ENCODE data around the gene CDC42EP3.

Gene CDC42EP3

DNA sequence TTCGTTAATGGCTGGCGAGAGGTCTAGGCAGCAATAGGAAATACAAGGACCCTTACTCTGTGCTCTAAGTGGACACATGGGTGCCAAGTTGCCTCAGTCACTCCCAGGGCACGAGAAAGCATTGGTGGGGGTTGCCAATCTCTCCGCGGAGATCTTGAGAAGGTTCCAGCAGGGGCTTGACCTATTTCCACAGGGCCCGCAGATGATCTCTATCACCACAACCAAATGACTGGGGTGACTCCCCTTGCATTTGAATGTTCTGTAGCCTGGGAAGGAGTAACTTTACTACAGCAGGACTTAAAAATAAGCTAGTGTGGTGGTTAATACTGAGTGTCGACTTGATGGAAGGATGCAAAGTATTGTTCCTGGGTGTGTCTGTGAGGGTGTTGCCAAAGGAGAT lies 8.1 kb downstream of the CDC42EP3 start:
- Histone ChIP-seq H2AFZ (ENCODE audit: low read depth) (no peak overlapping the region), H3K79me2 (ENCODE audit: insufficient read depth, low read depth) (no peaks in the 10 kb centered on the region), H3K4me3 (IDR thresholded peaks at IDR 0.05; ENCODE audit: insufficient read depth, low read depth, low read length) (no peak overlapping the region), H3K4me1 (ENCODE audit: low read depth, poor library complexity, severe bottlenecking) (peaks cover 7% of the 10 kb centered on the region), H3K4me2 (no peak overlapping the region), H3K27me3 (ENCODE audit: insufficient read depth, low read depth) (no peaks in the 10 kb centered on the region), H3K36me3 (ENCODE audit: insufficient read depth) (no peaks in the 10 kb centered on the region), H3K9ac (no peak overlapping the region), H4K20me1 (ENCODE audit: insufficient read depth) (no peaks in the 10 kb centered on the region), H3K27ac (no peak overlapping the region)
- TF ChIP-seq CTCF (conservative IDR thresholded peaks at IDR 0.05; ENCODE audit: low read depth, low read length) = no peak

- H3K4me3 ChIP-seq (IDR thresholded peaks at IDR 0.05; ENCODE audit: insufficient read depth, low read depth, low read length) = no peak overlapping the region
- TF ChIP-seq CTCF (conservative IDR thresholded peaks at IDR 0.05; ENCODE audit: low read depth, low read length) = no peak
- H2AFZ ChIP-seq (ENCODE audit: low read depth) = no peak overlapping the region
- H3K4me1 ChIP-seq (ENCODE audit: low read depth, poor library complexity, severe bottlenecking) = peaks cover 33% of the 10 kb centered on the region
- no peak overlapping the region for H3K4me2 ChIP-seq
- H3K79me2 ChIP-seq (ENCODE audit: insufficient read depth, low read depth) = peaks cover 5% of the 10 kb centered on the region; the same call in 1 of the 2 replicates
- H3K27me3 ChIP-seq (ENCODE audit: insufficient read depth, low read depth) = no peaks in the 10 kb centered on the region
- H3K9ac ChIP-seq = no peak overlapping the region
- H4K20me1 ChIP-seq (ENCODE audit: insufficient read depth) = no peaks in the 10 kb centered on the region
- H3K27ac ChIP-seq = no peak overlapping the region
- no peaks in the 10 kb centered on the region for H3K36me3 ChIP-seq (ENCODE audit: insufficient read depth)
Measured at GRCh38 chr2:37659723-37660122, 11.7 kb downstream of the CDC42EP3 start.

DNA sequence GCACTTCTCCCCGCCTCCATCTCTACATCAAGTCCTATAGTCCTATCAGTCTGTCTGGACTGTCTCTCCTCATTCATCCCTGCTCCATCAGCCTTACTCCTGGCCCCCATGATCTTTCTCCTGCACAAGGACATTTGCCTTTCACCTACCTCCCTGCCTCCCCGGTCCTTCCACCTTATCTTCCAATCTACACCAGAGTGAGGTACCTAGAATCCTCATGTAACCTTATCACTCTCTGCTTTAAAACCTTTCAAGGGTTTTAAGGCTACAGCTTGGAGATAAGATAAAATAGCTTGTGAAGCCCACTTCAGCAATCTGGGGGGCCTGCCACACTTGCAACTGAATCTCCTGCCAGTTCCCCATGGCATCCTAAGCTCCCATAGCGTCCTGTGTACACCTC lies 12.8 kb downstream of the CDC42EP3 start:
- no peak for TF ChIP-seq CTCF (conservative IDR thresholded peaks at IDR 0.05; ENCODE audit: low read depth, low read length)
- H3K27ac ChIP-seq = no peak overlapping the region

GRCh38 chr2:37657471-37657870 lies 14.0 kb downstream of the CDC42EP3 start:
- no peaks in the 10 kb centered on the region for H4K20me1 ChIP-seq (ENCODE audit: insufficient read depth)
- H3K27ac ChIP-seq = no peak overlapping the region
- no peak overlapping the region for H3K4me3 ChIP-seq (IDR thresholded peaks at IDR 0.05; ENCODE audit: insufficient read depth, low read depth, low read length)
- no peak for TF ChIP-seq CTCF (conservative IDR thresholded peaks at IDR 0.05; ENCODE audit: low read depth, low read length)
- H3K4me1 ChIP-seq (ENCODE audit: low read depth, poor library complexity, severe bottlenecking) = peaks cover 55% of the 10 kb centered on the region
- no peak overlapping the region for H2AFZ ChIP-seq (ENCODE audit: low read depth)
- no peak overlapping the region; the same call in 1 of the 2 replicates for H3K4me2 ChIP-seq
- no peak overlapping the region for H3K9ac ChIP-seq
- no peaks in the 10 kb centered on the region for H3K36me3 ChIP-seq (ENCODE audit: insufficient read depth)
- H3K27me3 ChIP-seq (ENCODE audit: insufficient read depth, low read depth) = no peaks in the 10 kb centered on the region
- peaks cover 5% of the 10 kb centered on the region; the same call in 1 of the 2 replicates for H3K79me2 ChIP-seq (ENCODE audit: insufficient read depth, low read depth)

More for the DNA sequence above, 12.8 kb downstream of the CDC42EP3 start:
- Histone ChIP-seq H3K79me2 (ENCODE audit: insufficient read depth, low read depth) (peaks cover 5% of the 10 kb centered on the region; the same call in 1 of the 2 replicates), H2AFZ (ENCODE audit: low read depth) (no peak overlapping the region), H3K4me3 (IDR thresholded peaks at IDR 0.05; ENCODE audit: insufficient read depth, low read depth, low read length) (no peak overlapping the region), H3K27me3 (ENCODE audit: insufficient read depth, low read depth) (no peaks in the 10 kb centered on the region), H3K4me2 (no peak overlapping the region), H3K4me1 (ENCODE audit: low read depth, poor library complexity, severe bottlenecking) (peaks cover 43% of the 10 kb centered on the region), H4K20me1 (ENCODE audit: insufficient read depth) (no peaks in the 10 kb centered on the region), H3K36me3 (ENCODE audit: insufficient read depth) (no peaks in the 10 kb centered on the region), H3K9ac (no peak overlapping the region)

Measured in KMS-11 (cell line).